Midbrain (tissue), 1 donor: ENCODE measurements around the gene NAA38.

ENCODE experiments used
- DNase-seq: peaks from one replicate; lab custom pipeline; 2025; lab: John Stamatoyannopoulos, UW

The NAA38 gene

DNA sequence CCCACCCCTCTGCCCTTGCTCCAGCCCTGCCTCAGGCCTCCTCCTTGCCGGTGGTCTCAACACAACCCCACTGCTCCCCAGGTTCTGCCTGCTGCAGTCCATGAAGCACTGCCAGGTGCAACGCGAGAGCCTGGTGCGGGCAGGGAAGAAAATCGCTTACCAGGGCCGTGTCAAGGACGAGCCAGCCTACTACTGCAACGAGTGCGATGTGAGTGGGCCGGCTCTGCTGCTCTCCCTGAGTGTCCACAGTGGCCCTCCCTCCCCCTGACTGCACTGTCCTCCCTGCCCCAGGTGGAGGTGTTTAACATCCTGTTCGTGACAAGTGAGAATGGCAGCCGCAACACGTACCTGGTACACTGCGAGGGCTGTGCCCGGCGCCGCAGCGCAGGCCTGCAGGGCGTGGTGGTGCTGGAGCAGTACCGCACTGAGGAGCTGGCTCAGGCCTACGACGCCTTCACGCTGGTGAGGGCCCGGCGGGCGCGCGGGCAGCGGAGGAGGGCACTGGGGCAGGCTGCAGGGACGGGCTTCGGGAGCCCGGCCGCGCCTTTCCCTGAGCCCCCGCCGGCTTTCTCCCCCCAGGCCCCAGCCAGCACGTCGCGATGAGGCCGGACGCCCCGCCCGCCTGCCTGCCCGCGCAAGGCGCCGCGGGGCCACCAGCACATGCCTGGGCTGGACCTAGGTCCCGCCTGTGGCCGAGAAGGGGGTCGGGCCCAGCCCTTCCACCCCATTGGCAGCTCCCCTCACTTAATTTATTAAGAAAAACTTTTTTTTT is 4.3 kb downstream of the NAA38 start:
- no peak for DNase-seq

DNA sequence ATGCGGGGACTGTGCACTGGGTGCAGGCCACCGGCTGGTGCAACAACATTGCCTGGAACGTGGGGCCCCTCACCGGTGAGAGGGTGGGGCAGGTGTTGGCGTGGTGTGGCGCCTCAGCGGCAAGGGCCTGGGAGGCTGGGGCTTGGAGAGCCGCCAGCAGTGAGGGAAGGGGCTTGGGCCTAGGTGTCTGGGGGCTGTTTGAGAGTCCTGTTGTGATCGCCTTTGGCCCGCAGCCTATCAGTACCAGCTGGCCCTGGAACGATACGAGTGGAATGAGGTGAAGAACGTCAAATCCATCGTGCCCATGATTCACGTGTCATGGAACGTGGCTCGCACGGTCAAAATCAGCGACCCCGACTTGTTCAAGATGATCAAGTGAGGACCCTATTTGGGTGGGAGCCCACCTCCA is 5.1 kb downstream of the NAA38 start:
- no peak for DNase-seq

DNA sequence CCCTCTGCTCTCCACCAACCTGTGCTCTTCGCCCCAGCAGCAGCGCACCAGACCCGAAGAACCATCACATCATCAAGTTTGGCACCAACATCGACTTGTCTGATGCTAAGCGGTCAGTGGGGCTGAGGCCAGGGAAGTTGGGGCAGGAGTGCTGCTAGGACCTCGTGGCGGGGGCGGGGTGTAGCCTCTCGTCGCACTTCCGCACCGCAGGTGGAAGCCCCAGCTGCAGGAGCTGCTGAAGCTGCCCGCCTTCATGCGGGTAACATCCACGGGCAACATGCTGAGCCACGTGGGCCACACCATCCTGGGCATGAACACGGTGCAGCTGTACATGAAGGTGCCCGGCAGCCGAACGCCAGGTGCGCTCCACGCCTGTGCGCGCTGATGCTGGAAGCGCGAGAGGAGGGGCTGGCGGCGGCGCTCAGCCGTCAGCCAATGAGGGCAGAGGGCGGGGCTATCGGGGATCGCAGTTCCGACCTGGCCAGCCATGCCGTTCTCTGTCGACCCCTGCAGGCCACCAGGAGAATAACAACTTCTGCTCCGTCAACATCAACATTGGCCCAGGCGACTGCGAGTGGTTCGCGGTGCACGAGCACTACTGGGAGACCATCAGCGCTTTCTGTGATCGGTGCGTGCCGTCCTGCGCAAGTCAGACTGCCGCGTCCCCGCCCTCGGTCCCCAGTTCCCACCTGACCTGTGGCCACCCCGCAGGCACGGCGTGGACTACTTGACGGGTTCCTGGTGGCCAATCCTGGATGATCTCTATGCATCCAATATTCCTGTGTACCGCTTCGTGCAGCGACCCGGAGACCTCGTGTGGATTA is 5.7 kb downstream of the NAA38 start:
- peak; percentile 88 for DNase-seq

DNA sequence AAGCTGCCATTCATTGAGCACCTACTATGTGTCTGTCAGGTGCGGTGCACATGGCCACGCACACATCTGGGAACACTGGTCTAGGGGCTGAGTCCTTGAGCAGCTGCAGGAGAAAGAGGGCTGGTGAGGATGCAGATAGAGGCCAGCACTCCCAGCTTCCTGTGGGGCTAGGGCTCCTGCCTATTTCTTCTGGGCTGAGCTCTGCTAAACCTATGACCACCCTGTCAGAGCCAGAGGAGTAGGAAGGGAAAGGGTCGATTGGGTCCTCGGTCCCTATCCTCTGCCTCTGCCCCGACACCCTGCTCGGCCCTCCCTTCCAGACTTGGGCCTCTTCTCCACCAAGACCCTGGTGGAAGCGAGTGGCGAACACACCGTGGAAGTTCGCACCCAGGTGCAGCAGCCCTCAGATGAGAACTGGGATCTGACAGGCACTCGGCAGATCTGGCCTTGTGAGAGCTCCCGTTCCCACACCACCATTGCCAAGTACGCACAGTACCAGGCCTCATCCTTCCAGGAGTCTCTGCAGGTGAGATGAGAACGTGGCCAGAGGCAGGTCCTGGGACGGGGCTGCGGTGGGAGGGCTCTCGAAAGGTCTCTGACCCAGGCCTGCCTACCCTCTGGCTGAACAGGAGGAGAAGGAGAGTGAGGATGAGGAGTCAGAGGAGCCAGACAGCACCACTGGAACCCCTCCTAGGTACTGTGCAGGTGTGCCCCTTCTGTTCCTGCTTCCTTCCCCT is 6.5 kb downstream of the NAA38 start:
- no peak for DNase-seq

DNA sequence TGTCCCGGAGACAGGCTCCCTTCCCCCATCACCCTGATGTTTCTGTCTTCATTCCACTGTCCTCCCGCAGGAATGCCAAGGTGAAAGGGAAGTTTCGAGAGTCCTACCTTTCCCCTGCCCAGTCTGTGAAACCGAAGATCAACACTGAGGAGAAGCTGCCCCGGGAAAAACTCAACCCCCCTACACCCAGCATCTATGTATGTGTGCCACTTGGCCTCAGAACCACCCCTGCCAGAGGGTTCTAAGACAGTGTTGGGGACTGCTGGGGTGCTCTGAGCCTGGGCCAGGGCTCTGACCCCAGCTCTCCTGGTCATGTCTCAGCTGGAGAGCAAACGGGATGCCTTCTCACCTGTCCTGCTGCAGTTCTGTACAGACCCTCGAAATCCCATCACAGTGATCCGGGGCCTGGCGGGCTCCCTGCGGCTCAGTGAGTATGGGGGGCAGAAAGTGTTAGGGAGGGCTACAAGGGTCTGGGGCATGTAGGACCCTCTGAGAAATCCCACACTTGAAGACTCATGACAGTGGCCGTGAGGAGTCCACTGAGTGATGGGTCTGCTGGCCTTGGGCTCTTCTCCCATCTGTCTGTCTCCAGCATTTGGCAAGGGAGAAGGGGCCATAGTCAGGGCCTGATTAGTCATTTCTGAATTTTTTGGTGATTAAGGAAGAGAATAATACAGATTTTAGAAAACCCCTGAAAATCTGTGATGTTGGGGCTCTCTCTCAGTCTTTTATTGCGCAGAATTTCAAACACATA is 7.4 kb downstream of the NAA38 start:
- no peak for DNase-seq

DNA sequence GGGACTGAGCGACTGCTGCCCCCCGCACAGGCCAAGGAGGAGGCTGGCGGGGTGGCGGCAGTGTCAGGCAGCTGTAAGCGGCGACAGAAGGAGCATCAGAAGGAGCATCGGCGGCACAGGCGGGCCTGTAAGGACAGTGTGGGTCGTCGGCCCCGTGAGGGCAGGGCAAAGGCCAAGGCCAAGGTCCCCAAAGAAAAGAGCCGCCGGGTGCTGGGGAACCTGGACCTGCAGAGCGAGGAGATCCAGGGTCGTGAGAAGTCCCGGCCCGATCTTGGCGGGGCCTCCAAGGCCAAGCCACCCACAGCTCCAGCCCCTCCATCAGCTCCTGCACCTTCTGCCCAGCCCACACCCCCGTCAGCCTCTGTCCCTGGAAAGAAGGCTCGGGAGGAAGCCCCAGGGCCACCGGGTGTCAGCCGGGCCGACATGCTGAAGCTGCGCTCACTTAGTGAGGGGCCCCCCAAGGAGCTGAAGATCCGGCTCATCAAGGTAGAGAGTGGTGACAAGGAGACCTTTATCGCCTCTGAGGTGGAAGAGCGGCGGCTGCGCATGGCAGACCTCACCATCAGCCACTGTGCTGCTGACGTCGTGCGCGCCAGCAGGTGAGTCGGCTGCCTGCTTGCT is 8.1 kb downstream of the NAA38 start:
- no peak for DNase-seq

DNA sequence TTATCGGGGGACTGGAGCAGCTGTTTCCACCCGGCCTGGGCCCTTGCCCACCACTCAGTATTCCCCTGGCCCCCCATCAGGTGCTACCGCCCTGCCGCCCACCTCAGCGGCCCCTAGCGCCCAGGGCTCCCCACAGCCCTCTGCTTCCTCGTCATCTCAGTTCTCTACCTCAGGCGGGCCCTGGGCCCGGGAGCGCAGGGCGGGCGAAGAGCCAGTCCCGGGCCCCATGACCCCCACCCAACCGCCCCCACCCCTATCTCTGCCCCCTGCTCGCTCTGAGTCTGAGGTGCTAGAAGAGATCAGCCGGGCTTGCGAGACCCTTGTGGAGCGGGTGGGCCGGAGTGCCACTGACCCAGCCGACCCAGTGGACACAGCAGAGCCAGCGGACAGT is 8.6 kb downstream of the NAA38 start:
- no peak for DNase-seq

DNA sequence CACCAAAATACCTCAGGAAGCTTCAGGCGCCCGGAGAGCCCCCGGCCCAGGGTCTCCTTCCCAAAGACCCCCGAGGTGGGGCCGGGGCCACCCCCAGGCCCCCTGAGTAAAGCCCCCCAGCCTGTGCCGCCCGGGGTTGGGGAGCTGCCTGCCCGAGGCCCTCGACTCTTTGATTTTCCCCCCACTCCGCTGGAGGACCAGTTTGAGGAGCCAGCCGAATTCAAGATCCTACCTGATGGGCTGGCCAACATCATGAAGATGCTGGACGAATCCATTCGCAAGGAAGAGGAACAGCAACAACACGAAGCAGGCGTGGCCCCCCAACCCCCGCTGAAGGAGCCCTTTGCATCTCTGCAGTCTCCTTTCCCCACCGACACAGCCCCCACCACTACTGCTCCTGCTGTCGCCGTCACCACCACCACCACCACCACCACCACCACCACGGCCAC is 9.2 kb downstream of the NAA38 start:
- no peak for DNase-seq

DNA sequence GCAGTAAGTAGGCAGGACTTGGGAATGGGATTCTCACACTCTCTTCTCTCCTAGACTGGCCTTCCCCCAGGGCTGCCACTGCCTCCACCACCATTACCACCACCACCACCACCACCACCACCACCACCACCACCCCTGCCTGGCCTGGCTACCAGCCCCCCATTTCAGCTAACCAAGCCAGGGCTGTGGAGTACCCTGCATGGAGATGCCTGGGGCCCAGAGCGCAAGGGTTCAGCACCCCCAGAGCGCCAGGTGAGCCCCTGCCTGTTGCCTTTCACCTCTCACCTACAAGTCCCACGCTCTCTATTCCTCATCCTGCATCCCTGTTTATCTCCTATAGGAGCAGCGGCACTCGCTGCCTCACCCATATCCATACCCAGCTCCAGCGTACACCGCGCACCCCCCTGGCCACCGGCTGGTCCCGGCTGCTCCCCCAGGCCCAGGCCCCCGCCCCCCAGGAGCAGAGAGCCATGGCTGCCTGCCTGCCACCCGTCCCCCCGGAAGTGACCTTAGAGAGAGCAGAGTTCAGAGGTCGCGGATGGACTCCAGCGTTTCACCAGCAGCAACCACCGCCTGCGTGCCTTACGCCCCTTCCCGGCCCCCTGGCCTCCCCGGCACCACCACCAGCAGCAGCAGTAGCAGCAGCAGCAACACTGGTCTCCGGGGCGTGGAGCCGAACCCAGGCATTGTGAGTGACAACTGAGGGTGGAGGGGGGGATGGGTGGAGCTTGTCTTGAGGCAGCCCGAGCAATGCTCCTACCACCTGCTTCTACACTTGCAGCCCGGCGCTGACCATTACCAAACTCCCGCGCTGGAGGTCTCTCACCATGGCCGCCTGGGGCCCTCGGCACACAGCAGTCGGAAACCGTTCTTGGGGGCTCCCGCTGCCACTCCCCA is 10.3 kb downstream of the NAA38 start:
- DNase-seq = no peak

DNA sequence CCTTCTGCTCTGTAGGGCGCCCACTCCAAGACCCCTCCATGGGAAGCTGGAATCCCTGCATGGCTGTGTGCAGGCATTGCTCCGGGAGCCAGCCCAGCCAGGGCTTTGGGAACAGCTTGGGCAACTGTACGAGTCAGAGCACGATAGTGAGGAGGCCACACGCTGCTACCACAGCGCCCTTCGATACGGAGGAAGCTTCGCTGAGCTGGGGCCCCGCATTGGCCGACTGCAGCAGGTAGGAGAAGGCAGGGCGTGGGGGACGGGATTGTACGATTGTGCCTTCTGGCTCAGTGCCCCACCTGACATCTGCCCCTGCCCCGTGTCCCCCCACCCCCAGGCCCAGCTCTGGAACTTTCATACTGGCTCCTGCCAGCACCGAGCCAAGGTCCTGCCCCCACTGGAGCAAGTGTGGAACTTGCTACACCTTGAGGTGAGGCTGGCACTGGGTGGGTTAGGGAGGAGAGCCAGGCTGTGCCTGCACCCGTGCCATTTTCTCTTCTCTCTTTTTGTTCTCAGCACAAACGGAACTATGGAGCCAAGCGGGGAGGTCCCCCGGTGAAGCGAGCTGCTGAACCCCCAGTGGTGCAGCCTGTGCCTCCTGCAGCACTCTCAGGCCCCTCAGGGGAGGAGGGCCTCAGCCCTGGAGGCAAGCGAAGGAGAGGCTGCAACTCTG is 11.2 kb downstream of the NAA38 start:
- DNase-seq = no peak

DNA sequence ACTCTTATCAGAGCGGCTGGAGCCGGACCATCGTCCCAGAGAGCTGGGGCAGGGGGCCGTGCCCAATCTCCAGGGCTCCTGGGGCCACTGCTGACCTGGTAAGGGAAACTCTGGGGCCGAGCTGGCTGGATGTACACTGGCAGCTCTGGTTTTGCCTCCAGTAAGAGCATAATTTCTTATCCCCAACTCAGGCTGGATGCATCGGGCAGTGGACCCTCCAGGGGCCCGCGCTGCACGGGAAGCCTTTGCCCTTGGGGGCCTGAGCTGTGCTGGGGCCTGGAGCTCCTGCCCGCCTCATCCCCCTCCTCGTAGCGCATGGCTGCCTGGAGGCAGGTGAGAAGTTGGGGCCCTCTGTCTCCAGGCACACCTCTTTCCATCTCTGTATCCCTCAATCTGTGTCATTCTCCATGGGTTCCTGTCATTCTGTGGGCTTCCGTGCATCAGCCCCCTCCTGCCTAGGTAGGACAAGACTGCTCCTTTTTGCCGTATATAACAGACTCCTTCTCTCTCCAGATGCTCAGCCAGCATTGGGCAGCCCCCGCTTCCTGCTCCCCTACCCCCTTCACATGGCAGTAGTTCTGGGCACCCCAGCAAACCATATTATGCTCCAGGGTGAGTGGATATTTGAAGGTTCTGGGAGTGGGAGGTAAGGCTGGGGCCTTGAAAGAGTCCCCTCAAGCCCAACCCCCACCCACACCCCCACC is 11.8 kb downstream of the NAA38 start:
- DNase-seq = no peak

DNA sequence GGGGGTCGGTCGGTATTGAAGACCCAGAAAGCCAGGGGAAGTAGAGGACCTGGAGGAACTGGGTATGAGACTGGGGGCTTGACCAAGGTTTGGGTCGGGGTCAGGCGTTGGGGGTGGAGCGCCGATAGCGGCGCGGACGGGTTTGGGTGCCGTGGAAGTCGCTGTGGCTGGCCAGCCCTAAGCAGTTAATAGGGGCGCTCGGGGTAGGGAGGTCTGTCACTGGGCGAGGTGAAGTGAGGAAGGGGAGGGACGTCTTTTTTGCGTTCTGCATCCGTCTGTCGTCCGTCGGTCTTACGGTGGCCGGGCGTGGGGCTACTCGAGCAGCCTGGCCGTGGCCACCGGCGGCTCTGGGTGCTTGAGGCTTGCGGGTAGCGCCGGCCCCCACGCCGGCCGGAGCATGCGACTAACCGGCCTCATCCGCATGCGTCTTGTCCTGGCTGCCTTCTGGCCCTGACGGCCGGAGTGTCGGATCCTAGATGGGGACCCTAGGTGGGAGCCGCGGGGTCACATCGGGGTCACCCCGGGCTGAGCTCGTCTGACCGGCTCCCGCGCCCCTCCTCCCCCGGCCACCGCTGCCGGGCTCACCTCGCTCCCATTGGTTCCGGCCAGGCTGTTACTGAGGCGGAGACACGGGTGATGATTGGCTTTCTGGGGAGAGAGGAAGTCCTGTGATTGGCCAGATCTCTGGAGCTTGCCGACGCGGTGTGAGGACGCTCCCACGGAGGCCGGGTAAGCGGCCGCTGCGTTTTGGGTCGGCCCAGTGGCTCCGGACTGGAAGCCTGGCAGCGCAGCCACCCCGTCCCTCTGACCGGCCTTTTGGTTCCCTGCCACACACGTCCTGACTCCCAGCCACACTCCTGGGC is 12.8 kb downstream of the NAA38 start:
- peak; percentile 97 for DNase-seq

DNA sequence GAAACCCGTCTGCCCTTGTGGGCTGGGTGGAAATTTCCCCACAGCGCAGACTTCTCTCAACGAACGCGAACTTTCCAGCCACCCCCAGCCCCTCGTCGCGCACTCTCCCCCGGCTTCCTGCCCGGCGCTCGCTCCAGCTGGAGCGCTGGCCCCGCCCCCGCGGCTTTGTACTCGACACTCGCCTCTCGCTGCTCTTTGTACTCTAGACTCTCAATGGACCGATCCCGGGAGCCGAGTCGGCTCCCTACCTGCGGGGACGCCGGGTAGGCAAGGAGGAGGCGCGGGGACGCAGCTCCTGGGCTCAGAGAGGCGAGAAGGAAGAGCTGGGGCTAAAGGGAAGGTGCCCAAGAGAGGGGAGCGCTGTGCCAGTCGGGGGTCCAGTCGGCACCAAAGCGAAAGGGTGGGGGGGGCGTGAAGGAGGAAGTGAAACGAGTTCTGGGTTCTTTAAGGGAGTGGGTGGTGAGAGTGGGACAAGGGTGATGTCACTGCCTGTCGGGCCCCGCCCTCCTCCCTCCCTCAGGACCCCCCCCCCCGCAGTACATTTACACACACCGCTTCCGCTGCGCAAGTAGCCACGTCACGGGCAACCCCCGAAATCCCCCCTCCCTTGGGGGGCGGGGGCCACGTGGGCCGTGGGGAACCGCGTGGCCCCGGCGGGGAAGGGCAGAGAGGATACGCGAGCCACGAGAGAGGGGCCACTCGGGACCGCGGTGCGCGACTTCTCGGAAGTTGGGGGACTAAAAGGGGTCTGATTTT is 13.6 kb downstream of the NAA38 start:
- DNase-seq = peak; percentile 74

DNA sequence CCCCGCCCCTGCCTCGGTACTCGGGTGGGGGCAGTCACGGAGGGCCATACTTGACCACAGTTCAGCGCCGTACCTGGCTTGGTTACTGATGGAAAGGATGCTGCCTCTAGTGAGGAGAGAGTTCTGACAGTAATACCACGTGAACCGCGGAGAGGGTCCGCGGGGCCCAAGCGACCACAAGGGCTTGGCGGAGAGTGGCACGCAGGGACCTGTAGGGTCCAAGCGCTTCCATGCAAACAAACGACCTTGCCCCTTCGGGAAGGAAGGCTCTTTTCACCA is 14.2 kb downstream of the NAA38 start:
- no peak for DNase-seq

DNA sequence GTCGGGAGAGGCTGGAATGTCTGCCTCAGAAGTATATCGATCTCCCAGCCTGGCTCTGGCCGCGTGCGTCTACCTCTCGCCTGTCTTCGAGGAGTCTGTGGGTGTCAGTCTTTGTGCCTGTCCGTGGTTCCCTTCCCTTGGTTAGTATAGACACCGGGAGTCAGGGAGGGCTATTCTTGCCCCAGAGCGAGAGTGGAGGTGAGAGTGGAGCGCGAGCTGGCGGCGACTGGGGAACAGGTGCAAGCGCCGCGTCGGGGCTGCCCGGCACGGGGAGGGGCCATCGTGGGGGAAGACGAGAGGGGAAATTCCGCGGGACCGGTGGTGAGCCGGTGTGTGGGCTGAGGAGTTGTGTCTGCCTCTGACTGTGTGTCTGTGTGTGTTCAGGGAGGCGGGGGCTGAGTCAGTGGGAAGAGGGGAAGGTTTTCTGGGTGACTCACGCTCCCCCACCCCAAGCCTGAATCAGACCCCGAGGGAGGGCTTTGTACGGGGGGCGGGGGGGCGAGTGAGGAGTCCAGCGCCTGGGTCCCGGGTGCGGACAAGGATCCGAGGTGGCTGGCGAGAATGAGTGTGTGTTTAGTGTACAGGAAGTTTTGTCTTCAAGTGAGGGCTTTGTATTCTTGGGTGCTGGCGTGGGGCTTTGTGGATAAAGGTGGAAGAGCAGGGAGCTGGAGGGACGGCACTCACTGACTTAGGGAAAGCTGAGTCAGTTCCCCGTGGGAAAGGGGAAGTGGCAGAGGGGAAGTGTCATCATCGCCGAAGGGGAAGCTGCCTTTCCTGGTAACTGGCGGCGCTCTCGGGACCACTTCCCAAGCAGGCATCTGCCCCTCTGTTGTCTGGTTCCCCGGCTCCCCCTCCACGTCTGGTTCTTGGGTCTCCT is 14.7 kb downstream of the NAA38 start:
- no peak for DNase-seq

DNA sequence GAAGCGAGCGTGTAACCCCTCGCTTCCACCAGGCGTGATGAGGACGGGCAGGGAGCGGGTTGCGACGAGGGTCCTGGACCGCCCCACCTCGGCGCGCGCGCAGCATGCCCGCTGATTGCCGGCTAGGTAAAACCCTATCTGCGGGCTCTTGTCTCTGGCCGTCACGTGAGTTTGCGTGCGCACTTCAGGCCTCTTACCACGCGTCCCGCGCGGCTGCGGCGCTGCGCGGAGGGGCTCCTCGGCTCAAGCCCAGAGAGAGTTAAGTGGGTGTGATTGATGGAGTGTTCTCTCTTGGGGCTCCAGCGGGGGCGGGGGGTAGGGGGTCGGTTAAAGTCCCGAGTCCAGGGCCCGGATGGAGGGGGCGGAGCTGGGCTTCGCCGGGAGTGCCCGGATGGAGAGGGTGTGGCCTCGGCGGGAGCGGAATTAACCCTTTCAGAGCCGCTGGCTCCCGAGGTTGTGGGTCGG is 15.4 kb downstream of the NAA38 start:
- peak; percentile 87 for DNase-seq
